Suprapubic skin (tissue), 4 donors: ENCODE data around the gene RGMA.

Experiments used
- EP300 ChIP-seq: sonication (generic); formaldehyde crosslinking; IDR thresholded peaks from one replicate; pipeline ENCODE4 v1.6.1; 2017; ENCODE audit warnings: antibody characterized with exemption
- POLR2AphosphoS5 ChIP-seq, 3 donors: sonication (generic); formaldehyde crosslinking; IDR thresholded peaks; one replicate each; pipeline ENCODE4 v1.6.1; 2017; ENCODE audit warnings: antibody characterized with exemption in 3 of 3
- TF ChIP-seq, protein P1 (sequence below), 2 donors: fragments of 200-600 bp in 1 of 2; fragments of 450-650 bp in 1 of 2; sonication (generic) in 1 of 2; IDR thresholded peaks; one replicate each; pipeline ENCODE4 v1.5.1; 2016 to 2019; ENCODE audit warnings: antibody characterized with exemption in 2 of 2, mild to moderate bottlenecking in 1 of 2, moderate library complexity in 1 of 2

DNA sequence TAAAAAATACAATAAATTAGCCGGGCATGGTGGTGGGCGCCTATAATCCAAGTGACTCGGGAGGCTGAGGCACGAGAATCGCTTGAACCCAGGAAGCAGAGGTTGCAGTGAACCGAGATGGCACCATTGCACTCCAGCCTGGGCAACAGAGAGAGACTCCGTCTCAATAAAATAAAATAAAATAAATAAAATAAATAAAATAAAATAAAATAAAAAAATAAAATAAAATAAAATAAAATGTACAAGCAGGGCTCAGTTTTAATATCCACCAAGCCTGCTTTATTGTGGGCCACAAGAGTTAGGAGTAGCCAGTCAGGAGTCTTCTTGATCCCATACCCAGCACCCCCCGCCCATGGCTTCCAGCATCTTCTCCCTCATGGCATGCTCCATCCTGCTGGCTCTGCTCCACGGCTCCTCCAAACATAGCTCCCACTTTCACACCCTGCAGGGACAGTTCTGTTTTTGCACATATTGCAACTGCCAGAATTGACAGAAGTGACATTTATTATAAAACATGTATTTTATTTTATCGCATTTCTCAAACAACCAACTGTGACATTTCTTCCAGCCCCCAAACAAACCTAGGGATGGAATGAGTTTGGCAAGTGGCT lies 42.6 kb upstream of the RGMA start:
- TF ChIP-seq, protein P1, sequence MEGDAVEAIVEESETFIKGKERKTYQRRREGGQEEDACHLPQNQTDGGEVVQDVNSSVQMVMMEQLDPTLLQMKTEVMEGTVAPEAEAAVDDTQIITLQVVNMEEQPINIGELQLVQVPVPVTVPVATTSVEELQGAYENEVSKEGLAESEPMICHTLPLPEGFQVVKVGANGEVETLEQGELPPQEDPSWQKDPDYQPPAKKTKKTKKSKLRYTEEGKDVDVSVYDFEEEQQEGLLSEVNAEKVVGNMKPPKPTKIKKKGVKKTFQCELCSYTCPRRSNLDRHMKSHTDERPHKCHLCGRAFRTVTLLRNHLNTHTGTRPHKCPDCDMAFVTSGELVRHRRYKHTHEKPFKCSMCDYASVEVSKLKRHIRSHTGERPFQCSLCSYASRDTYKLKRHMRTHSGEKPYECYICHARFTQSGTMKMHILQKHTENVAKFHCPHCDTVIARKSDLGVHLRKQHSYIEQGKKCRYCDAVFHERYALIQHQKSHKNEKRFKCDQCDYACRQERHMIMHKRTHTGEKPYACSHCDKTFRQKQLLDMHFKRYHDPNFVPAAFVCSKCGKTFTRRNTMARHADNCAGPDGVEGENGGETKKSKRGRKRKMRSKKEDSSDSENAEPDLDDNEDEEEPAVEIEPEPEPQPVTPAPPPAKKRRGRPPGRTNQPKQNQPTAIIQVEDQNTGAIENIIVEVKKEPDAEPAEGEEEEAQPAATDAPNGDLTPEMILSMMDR (IDR thresholded peaks at IDR 0.05), result no peak
- no peak for TF ChIP-seq EP300
- no peak for TF ChIP-seq POLR2AphosphoS5 (IDR thresholded peaks at IDR 0.05)
